Fibroblast of lung (primary cell): ENCODE results near the gene TMEM11.

ENCODE experiments used
- CTCF ChIP-seq, 2 donors: IDR thresholded peaks in 1 of 2; conservative IDR thresholded peaks in 1 of 2; 1 replicate in 1 of 2; 2 replicates in 1 of 2; pipeline ENCODE4 v1.5.1; 2011 to 2012; ENCODE audit warnings: low read length in 2 of 2, control low read depth in 1 of 2, inconsistent platforms in 1 of 2, low read depth in 1 of 2, mild to moderate bottlenecking in 1 of 2
- EZH2 ChIP-seq: IDR thresholded peaks from 2 replicates; pipeline ENCODE4 v1.5.1; 2012; ENCODE audit warnings: low read length, control low read depth, mild to moderate bottlenecking; ENCODE audit errors: missing control alignments

- TF ChIP-seq CTCF (conservative IDR thresholded peaks at IDR 0.05 in 1 of 2, IDR thresholded peaks at IDR 0.05 in 1 of 2; ENCODE audit: low read depth in 1 of 2, low read length in 2 of 2) (no peak), EZH2 (no peak)
Measured at GRCh38 chr17:21190078-21190477, 23.9 kb downstream of the TMEM11 start.
